HepG2 (cell line): ENCODE data around the gene SLC27A1. TPM values are rescaled to one million over a fixed set of nuclear protein-coding genes. Genes with fewer than 3 reads are reported as not detected.
A peak's percentile ranks its signal among the peaks of the same experiment; 100 is the strongest.

Experiments
- CAMTA2 ChIP-seq: sonication (generic); formaldehyde crosslinking; IDR thresholded peaks from 2 replicates; pipeline ENCODE4 v1.4.0; 2020; ENCODE audit warnings: mild to moderate bottlenecking, missing genetic modification reagents, borderline replicate concordance
- CENPX ChIP-seq: sonication (generic); formaldehyde crosslinking; IDR thresholded peaks from 2 replicates; pipeline ENCODE4 v1.9.0; 2021; ENCODE audit warnings: mild to moderate bottlenecking, missing genetic modification reagents, moderate library complexity
- CTCF ChIP-seq: sonication (generic); formaldehyde crosslinking; IDR thresholded peaks from 2 replicates; pipeline ENCODE4 v1.5.0; 2020; ENCODE audit warnings: mild to moderate bottlenecking, missing genetic modification reagents, moderate library complexity
- DMAP1 ChIP-seq: IDR thresholded peaks from 2 replicates; pipeline ENCODE4 v1.6.1; 2016
- HDAC6 ChIP-seq: fragments of 200-600 bp; sonication (generic); IDR thresholded peaks from 2 replicates; pipeline ENCODE4 v1.7.0; 2017; ENCODE audit warnings: mild to moderate bottlenecking, antibody characterized with exemption, low read length, low read depth
- IRF9 ChIP-seq: sonication (generic); formaldehyde crosslinking; IDR thresholded peaks from 2 replicates; pipeline ENCODE4 v1.8.0; 2022; ENCODE audit warnings: missing genetic modification reagents, mild to moderate bottlenecking, borderline replicate concordance
- JUND ChIP-seq: sonication (generic); formaldehyde crosslinking; IDR thresholded peaks from 2 replicates; pipeline ENCODE4 v1.8.0; 2022; ENCODE audit warnings: mild to moderate bottlenecking, missing genetic modification reagents
- MTF1 ChIP-seq: sonication (generic); formaldehyde crosslinking; IDR thresholded peaks from 2 replicates; pipeline ENCODE4 v1.5.0; 2020; ENCODE audit warnings: missing genetic modification reagents
- NFKB2 ChIP-seq: sonication (generic); formaldehyde crosslinking; IDR thresholded peaks from 2 replicates; pipeline ENCODE4 v1.4.0; 2020; ENCODE audit warnings: missing genetic modification reagents, borderline replicate concordance
- ZBTB4 ChIP-seq: sonication (generic); formaldehyde crosslinking; IDR thresholded peaks from 2 replicates; pipeline ENCODE4 v1.4.0; 2020; ENCODE audit warnings: missing genetic modification reagents, mild to moderate bottlenecking, borderline replicate concordance
- ZNF296 ChIP-seq: sonication (generic); formaldehyde crosslinking; conservative IDR thresholded peaks from 2 replicates; pipeline ENCODE4 v1.5.0; 2020; ENCODE audit warnings: mild to moderate bottlenecking, missing genetic modification reagents
- ZNF609 ChIP-seq: sonication (generic); formaldehyde crosslinking; IDR thresholded peaks from 2 replicates; pipeline ENCODE4 v1.4.0; 2020; ENCODE audit warnings: mild to moderate bottlenecking, missing genetic modification reagents, borderline replicate concordance
- ZNF749 ChIP-seq: sonication (generic); formaldehyde crosslinking; IDR thresholded peaks from 2 replicates; pipeline ENCODE4 v1.8.0; 2022; ENCODE audit warnings: mild to moderate bottlenecking, missing genetic modification reagents, moderate library complexity, borderline replicate concordance
- ZNF883 ChIP-seq: sonication (generic); formaldehyde crosslinking; IDR thresholded peaks from 2 replicates; pipeline ENCODE4 v1.5.1; 2020; ENCODE audit warnings: mild to moderate bottlenecking, missing genetic modification reagents; ENCODE audit errors: not compliant biosample characterization
- ZUFSP ChIP-seq: sonication (generic); formaldehyde crosslinking; IDR thresholded peaks from 2 replicates; pipeline ENCODE4 v1.9.0; 2021; ENCODE audit warnings: missing genetic modification reagents, mild to moderate bottlenecking, borderline replicate concordance
- polyA plus RNA-seq, 8 experiments: library from polyadenylated mRNA; depleted of rRNA in 3 of 8; stranded (reverse) in 7 of 8; unstranded in 1 of 8; fragments of >200 nt; fragmentation: Illumina TruSeq in 4 of 8; extraction: Trizol in 4 of 8; gene quantifications; 2 replicates each; pipeline versions ENCODE4 v1.2.1 to v1.2.3, GENCODE V29; 2011 to 2016; ENCODE audit warnings: low read depth in 4 of 8, missing spikeins in 1 of 8, mixed read lengths in 1 of 8; ENCODE audit not compliant: insufficient read depth in 1 of 8
- total RNA-seq, 5 experiments: library from RNA; depleted of rRNA; stranded (reverse); fragments of >200 nt; fragmentation: Illumina TruSeq; extraction: Trizol; gene quantifications; 2 replicates each; pipeline ENCODE4 v1.2.3, GENCODE V29; 2016; ENCODE audit warnings: low read depth in 1 of 5

Gene SLC27A1
- total and polyA plus RNA-seq, 2 of the 13 experiments (the other 11 are each of a cell fraction or from before 2014, with no cell fraction given), result 4.1 to 8.8 TPM

GRCh38 chr19:17488593-17489391 is 18.5 kb downstream of the SLC27A1 start (continued):
- peak; percentile 64 for TF ChIP-seq DMAP1 (CRISPR knock-in tag)
- TF ChIP-seq ZUFSP (CRISPR knock-in tag), result no peak
- no peak for TF ChIP-seq IRF9 (CRISPR knock-in tag)
- no peak for TF ChIP-seq HDAC6
- no peak for TF ChIP-seq CAMTA2
- no peak for TF ChIP-seq ZNF883 (CRISPR knock-in tag)
- no peak for TF ChIP-seq CENPX (CRISPR knock-in tag)
- TF ChIP-seq NFKB2 (CRISPR knock-in tag), result peak; percentile 61; the same call in 1 of the 2 replicates
- TF ChIP-seq JUND, result no peak
- no peak for TF ChIP-seq ZNF296 (CRISPR knock-in tag)
- no peak for TF ChIP-seq ZBTB4 (CRISPR knock-in tag)
- TF ChIP-seq ZNF749 (CRISPR knock-in tag), result no peak
- peak; percentile 82 for TF ChIP-seq CTCF (CRISPR knock-in tag)
- no peak for TF ChIP-seq MTF1 (CRISPR knock-in tag)
- no peak for TF ChIP-seq ZNF609 (CRISPR knock-in tag)
